NCI-H1436 (cell line): Measurements from ENCODE around the gene ME3.
A peak's percentile ranks its signal among the peaks of the same experiment; 100 is the strongest.

ENCODE experiments used
- DNase-seq: peaks from one replicate; lab custom pipeline; 2025; lab: John Stamatoyannopoulos, UW

The ME3 gene

DNA sequence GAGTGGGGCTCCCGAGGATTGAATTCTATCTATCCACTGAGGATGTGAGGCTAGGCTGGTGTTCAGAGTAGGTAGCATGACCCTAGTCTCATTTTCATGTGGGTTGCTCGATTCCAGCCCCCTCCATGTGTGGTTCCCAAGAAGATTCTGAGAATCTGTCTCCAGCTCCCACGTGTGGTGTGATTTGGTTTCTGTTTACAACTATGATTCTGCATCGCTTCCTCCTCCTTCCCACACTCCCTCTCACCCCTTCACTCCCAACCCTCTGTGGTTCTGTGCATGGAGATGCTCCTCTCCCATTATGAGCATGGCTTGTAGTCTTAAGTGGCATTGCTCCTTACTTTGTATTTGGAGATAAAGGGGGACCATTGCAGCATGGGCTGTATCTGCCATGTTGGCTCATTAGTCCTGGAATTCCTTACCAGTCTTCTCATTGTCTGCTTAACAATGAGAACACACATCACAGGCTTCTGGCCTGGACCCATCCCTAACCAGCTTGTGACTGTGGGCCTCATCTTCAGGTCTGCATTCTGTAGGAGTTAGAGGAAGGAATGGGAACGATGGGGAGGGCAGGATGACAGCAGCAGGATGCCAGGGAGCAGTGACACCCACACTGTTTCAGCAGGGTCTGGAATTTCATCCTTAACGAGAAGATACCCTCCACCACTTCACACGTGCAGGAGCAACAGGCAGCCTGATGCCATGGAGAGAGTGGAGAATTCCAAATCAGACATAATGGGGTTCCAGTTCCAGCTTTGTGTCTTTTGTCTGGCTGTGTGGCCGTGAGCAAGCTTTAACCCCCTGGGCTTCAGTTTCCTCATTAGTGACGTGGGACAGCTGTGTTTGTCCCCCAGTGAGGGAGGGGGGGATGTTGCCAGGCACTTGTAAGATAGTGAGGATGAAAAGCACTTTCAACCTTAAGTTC is 211.7 kb downstream of the ME3 start:
- DNase-seq: no peak

DNA sequence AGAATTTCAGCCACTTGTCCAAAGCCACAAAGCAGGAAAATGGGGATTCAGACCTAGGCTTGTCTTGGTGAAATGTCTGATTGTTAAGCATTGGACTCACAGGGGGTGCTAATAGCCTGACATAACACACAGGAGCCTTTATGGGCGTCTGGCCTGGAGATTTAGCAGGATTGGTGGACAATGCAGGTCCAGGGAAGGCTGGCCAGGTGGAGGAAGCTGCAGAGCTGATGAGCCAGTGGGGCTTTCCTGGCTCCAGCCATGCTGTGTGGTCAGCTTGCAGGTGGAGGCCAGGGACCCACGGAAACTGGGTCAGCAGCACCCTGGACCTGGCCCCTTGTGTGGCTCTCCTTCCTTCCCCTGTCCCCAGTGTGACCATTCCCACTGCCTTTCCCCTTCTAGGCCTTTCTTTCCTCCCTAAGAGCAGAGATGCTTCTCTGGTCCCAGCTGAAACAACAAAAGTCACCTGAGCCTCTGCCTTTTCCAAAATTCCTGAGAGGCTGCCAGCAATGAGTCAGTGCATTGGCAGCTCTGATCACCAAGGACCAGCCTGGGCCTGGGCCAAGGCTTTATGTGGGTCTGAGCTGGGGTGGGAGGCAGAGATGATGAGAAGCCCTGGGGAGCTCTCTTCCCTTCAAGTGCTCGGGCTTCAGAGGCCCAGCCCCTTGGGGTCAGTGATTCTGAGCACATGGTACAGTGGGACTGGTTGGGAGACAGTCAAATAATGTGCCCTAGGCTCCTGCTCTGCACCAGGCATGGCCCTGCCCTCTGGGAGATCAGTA is 212.5 kb downstream of the ME3 start:
- no peak for DNase-seq

DNA sequence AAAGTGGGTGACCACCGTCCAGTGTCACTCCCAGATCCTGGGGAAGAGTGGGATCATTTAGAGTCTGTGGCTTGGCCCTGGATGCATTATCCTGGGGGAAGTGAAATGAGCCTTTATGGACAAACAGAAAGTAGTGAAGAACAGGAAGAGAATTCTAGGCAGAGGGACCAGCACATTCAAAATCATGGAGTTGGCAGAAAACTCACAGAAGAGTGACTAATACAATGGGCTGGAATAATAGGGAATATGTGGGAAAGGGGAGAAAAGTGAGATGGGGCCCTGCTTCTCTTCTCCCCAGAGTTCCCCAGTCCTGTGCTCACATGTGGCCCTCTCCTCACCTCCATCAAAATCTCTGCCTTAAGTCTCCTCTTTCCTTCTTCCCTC is 213.4 kb downstream of the ME3 start:
- DNase-seq: no peak

DNA sequence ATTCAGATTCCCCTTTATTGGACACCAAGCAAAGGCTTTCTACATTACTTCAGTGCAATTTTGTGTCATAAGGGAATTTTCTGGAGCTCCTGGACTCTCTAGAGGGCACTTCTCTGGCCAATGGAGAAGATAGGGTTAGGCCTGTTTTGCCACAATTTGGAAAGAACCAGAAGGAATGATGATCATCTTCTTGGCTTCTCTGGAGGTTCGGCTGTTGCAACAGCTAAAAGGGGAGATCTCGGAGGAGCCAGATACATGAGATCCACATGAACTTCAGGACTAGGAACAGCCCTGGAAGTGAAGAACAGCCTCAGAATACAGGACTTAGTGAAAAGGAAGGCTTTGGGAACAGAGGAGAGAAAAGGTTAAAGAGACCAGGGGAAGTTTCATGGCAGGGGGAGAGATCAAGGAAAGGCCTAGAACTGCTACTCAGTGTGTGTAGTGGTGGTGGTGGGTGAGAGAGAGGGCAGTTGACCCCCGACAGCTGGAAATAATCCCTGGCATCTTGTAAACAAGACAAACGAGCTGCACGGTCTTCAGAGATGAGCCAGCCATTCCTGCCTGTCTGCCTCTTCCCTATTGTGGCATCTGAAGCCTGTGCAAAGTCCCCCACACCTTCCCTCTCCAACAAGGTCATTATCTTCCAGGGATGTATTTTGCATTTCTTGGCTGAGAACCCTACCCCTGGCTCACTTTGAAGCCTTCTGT is 214.0 kb downstream of the ME3 start:
- no peak for DNase-seq

DNA sequence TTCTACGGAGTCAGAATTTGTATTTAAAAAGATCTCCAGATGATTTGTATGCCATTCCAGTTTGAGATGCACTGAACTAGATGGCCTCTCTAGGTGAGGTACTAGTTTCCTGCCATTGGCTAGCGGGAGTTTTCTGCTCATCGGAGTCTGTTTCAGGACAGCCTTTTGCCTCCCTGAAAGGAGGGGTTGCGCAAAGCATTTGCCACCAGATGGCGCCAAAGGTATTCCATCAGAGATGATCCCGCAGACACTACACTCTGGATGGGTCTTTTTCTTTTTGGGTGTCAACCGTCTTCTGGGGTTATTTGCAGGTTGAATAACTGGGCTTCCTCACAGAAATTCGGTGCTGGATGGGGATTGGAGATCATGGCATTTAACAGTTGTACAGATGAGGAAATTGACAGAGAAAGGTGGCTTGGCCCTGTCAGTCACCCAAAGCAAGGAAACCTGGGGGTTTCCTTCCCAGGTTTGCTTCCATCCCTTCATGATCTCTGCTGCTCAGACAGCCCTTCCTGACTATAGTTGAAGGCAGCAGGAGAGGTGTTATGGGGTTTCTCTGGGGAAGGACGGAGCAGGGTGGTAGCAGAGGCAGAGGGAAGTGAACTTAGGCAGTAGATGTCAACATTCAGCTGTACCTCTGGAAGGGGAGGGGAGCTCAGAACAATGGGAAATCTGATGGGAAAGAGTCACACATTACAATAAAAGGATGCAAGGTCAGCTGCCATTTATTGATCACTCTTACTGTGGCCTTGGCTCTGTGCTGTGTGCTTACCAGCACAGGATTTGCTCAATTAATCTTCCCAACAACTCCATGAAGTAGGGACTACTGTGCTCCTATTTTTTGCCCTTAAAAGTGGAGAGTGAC is 216.1 kb downstream of the ME3 start:
- peak; percentile 77 for DNase-seq

DNA sequence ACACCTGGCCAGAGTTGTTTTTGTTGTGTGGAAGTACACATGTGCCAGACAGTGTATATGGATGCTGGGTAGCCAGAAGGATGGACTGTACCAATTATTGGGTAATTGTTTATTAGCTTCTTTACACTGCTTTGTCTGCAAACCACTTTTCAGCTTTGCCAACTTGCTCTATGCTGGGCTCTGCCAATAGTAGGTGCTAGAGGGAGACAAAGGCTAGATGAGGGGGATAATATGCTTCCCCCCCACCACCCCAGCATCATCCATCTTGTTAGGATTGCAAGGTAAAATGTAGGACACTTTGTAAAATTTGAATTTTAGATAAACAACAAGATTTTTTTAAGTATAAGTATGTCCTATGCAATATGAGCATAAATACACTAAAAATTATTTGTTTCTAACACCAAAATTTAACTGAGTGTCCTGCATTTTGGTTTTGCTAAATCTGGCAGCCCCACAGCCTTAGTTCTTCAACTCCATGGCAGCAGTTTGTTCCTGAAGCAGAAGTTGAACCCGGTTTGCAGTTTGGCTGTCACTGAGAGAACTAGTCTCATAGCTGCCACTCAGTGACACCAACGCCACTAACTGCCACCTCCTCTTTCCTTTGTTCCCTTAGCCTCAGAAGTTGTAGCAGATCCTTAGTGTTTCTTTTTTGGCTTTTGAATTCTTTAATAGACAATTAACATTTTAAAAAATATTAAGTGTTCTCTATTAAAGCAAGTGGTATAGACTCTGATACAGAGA is 219.0 kb downstream of the ME3 start:
- no peak for DNase-seq

DNA sequence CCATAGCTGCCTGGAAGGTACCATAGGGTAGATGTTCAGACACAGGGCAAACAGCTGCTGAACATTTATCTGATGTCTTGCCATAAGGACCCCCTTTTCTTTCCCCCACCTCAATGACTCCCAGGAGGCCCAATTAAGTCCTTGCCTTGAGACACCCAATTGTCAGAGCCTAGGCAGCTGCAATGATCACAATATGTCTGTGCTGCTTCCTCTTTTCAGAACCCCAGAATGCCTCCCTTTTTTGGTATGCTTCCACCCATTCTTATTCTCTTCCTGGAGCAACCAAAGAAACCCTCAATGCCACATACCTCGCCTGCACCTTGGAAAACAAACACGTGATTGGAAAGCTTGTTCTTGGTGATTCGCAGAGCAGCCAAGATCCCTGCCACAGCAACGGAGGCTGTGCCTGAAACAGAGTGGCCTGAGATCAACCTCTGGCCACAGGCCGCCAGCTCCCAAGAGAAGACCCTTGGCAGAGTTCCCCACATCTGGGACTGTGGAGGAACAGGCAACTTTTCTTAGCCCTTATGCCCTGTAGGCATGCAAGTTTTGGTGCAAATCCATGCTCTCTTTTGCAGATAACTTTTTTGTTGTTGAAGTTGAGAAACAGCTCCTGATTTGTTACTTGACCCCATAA is 222.3 kb downstream of the ME3 start:
- DNase-seq: no peak

DNA sequence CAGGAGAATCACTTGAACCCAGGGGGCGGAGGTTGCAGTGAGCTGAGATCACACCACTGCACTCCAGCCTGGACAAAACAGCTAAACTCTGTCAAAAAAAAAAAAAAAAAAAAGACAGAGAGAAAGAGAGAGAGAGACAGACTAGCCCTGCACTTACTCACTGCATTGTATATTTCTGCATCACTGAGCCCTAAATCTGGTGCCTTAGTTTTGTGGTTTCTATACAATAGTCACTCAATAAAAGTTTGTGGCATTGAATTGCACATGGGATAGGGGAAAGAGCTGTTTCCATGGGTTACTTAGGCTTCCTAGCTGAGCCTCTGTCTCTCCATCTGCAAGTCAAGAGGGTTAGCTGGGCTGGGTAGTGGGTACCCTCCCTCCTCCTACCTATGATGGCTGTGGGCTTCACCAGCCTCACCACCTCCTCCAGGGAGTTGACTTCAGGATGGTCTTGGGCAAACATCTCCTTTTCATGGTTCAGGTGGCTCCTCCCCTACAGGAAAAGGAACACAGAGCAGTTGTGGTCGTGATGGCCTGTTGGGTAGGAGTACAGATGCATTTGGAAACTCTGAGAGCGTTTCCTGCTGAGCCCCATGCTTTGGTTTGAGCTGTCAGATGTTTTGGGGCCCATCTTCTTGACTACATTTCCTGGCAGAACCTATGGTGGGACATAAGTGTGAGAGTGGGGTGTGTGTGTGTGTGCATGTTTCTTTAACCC is 224.5 kb downstream of the ME3 start:
- DNase-seq: no peak

DNA sequence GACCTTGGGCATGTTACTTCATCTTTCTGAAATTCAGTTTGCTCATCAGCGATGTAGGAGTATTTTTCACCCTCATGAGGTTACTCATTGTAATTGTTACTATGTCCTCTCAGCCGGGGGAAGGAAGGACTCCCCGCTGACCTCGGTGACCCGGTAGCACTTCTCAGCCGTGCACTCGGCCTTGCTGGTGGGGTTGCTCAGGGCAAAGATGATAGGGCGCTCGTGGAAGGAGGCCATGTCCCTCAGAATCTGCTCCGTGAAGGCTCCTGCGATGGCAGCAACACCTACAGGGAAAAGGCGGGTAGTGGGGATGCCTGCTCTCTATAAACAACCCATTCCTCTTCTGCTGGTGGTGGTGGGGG is 225.5 kb downstream of the ME3 start:
- DNase-seq: no peak

DNA sequence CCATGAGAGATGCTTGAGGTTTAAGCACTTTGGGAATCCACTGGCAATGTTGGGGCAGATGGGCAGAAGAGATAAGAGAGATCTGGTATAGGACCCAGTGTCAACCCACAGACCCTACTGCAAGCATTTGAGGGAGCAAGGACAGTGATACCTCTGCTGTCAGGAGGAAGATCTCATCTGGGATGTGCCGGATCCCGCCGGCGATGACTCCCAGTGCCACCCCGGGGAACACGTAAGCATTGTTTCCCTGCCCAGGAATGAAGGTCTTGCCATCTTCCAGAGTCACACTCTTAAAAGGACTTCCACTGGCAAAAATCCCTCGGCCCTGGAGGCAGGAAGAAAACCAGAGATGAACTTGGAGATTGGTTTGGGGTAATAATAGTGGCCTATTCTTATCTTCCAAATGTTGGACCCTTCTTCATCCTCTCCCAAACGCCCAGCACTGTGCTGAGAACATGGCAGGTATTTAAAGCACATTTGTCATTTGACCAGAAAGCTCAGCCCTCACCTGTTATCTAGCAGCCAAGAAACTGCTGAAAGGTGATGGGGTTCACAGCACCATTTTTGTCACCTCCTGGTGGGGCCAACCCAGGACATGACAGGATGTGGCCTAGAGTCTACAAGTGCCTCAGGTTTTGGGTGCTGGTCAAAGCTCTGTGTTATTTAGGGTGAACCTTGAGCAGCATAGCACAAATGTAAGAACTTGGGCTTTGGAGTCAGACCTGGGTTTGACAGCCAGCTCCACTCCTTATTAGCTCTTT is 226.1 kb downstream of the ME3 start:
- no peak for DNase-seq

DNA sequence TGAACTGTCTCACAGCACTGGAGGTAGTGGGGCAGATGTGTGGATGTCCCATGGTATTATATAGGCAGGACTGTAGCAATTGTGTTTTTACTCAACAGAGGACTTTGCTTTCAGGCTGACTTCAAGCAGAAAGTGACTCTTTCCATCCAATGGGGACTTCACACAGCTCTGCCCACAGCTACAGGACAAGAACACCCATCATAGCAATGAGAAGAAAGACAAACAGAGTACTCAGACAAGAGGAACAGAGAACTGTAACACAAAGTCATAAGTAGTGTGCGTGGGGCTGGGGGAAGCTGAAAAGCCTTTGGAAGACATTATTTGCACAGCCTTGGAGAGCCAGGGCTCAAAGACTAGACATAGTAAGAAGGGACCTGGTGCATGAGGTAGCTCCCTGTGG is 227.4 kb downstream of the ME3 start:
- no peak for DNase-seq

DNA sequence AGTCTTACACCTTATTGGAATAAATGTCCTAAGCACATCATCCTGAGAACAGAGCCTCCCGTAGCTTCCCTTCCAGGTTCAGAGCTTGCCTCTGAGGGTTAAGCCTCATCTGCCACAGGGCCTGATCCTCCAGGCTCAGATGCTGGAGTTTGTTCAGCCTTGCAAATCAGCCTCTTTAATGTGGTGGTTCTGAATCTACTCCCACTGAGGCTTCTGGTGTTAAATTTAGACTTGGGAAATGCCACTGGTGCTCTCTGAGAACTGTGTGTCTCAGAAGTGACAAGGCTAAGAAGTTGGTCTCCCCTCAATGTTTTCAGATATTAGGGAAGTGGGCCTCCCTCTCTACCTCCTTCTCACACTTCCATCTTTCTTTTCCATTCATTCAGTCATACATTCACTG is 229.0 kb downstream of the ME3 start:
- no peak for DNase-seq

DNA sequence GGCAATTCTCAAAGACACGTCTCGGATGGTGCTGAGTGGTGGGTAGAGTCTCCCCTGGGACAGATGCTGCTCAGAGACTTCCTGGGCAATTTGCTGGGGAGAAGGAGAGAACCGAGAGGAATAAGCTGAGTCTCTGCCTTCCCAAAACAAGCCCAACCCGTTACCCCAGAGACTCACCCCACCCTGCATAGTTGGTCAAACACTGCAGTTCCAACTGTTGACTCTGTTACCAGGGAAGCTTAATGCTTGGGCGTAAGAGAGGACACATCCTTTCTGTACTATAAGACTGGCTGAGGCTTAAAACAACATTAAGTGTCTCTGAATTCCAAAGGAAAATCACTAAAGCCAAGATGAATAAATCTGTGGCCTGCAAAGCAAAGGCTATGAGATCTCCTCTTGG is 229.6 kb downstream of the ME3 start:
- no peak for DNase-seq

DNA sequence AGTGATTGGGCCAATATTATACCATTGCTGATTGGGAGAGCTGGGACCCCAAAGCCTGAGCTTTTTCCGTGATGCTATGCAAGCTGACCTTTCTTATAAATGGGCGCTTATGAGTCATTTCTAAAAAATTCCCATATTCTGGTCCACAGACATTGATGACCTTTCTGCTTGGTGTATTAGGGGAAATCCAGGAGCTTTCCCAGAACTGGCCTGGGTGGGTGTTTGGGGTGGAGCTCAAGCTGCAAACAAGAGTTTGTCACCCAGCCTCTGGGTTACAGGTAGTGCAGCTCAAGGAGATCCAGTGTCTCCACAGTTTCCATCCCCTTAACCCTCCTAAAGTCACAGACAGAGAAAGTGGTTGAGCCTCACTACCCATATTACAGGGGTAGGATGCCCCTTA is 230.0 kb downstream of the ME3 start:
- DNase-seq: no peak

DNA sequence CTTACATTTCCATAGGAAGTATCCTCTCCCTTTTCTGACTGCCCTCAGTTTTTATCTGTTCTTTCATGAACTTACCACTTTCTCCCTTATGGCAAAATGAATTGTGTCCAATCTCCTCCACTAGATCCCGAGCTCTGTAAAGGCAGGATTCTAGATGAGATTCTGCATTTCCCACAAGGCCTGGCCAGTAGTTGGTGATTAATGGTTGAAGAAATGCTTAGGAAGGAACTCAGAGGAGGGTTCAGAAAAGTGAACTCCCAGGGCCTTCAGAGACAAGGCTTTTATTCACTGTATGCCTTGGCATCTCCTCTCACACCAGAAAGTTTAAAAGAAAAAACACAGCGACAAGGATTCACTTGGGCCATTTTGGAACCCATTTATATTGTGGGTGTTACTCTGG is 231.6 kb downstream of the ME3 start:
- DNase-seq: no peak

DNA sequence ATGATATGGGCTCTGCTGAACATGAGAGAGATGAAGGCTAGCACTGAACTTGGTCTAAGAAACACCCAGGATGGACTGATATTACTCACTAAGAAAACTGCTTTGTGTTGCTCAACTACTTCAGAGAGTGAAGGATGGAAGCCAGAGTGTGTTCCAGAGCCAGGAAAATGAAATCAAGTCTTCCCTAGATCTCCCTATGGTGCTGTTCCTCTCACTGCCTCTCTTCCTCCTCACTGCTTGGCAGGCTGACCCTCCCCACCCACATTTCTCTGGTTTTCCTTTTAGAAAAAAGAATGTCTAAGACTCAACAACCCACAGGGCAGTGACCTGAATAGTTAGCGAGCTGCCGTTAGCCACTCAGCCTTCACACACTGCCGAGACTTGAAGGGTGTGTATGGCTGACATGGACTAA is 232.1 kb downstream of the ME3 start:
- DNase-seq: no peak

DNA sequence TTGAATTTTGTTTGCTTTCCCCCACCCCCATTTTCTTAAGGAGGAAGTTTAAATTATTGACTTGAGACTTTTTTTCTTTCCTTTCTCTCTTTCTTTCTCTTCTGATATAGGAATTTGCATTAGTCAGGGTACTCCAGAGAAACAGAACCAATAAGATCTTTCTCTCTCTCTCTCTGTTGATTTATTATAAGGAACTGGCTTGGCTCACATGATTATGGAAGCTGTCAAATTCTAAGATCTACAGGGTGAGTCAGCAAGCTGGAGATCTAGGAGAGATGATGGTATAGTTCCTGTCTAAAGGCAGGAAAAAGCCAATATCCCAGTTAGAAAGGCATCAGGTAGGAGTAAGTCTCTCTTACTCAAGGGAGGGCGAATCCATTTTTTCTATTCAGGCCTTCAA is 233.7 kb downstream of the ME3 start:
- no peak for DNase-seq

DNA sequence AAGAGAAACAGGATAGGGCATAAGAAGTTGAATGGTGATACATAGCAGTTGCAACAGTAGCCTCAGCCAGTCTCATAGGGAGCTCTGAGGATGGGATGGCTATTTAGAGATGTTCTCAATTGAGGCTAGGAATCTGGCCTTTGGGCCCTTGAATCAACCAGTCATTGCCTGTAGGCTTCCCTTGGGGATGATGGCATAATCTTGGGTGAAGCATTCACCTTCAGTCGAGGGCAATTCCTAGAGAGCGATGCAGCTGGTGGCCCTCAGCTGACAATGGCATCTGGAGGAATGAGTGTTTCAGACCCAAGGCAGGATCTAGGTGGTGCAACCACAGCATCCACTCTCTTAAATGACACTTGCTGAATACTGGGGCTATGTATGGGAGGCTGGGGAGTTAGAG is 236.7 kb downstream of the ME3 start:
- no peak for DNase-seq
